ENCODE results near the gene CFAP119.

- TF ChIP-seq YY1 (IDR thresholded peaks at IDR 0.05) (no peak), CTCF (IDR thresholded peaks at IDR 0.05; ENCODE audit: low read depth, low read length, missing input control) (no peak), SP1 (IDR thresholded peaks at IDR 0.05) (no peak), REST (IDR thresholded peaks at IDR 0.05) (no peak), JUND (IDR thresholded peaks at IDR 0.05) (no peak), RXRA (IDR thresholded peaks at IDR 0.05) (no peak), FOXA1 (IDR thresholded peaks at IDR 0.05) (no peak), GABPA (IDR thresholded peaks at IDR 0.05 in 1 of 2, conservative IDR thresholded peaks at IDR 0.05 in 1 of 2) (no peak)
These were observed 41.8 kb downstream of the CFAP119 start for GRCh38 chr16:30720086-30720485.
